Endodermal cell (in vitro differentiated cells): ENCODE results near the gene NDUFB11. TPM values are rescaled to one million over a fixed set of nuclear protein-coding genes. Genes with fewer than 3 reads are reported as not detected.

Source experiments
- DNase-seq: peaks from one replicate; pipeline ENCODE4 v3.0.0-alpha.2; 2017
- H3K27ac ChIP-seq: 2 replicates; pipeline ENCODE4 v1.5.1; 2013; ENCODE audit warnings: mild to moderate bottlenecking, low read depth, low read length, moderate library complexity
- H3K27me3 ChIP-seq: 2 replicates; pipeline ENCODE4 v1.6.1; 2013; ENCODE audit warnings: mild to moderate bottlenecking, low read length, moderate library complexity; ENCODE audit not compliant: insufficient read depth, control insufficient read depth, poor library complexity, severe bottlenecking
- H3K36me3 ChIP-seq: 2 replicates; pipeline ENCODE4 v1.7.0; 2013; ENCODE audit warnings: mild to moderate bottlenecking, low read length, moderate library complexity; ENCODE audit not compliant: control insufficient read depth, insufficient read depth
- H3K4me1 ChIP-seq: one replicate; pipeline ENCODE4 v1.7.0; 2013; ENCODE audit warnings: low read length; ENCODE audit not compliant: control insufficient read depth, insufficient read depth
- H3K4me3 ChIP-seq: 2 replicates; pipeline ENCODE4 v1.5.1; 2013; ENCODE audit warnings: mild to moderate bottlenecking, low read length, moderate library complexity
- H3K9ac ChIP-seq: 2 replicates; pipeline ENCODE4 v1.6.1; 2013; ENCODE audit warnings: mild to moderate bottlenecking, low read length, moderate library complexity; ENCODE audit not compliant: poor library complexity, severe bottlenecking; ENCODE audit errors: extremely low read depth
- H3K9me3 ChIP-seq: 2 replicates; pipeline ENCODE4 v1.6.1; 2013; ENCODE audit warnings: mild to moderate bottlenecking, low read length, moderate library complexity; ENCODE audit not compliant: control insufficient read depth
- H3K27ac Mint-ChIP-seq: 2 replicates; pipeline ENCODE4 v1.8.0; 2020; ENCODE audit warnings: mixed read lengths
- H3K27me3 Mint-ChIP-seq: 2 replicates; pipeline ENCODE4 v1.8.0; 2021; ENCODE audit warnings: mild to moderate bottlenecking, mixed read lengths; ENCODE audit not compliant: insufficient read depth
- H3K36me3 Mint-ChIP-seq: 2 replicates; pipeline ENCODE4 v1.8.0; 2020; ENCODE audit warnings: low read depth, mixed read lengths
- H3K4me1 Mint-ChIP-seq: 2 replicates; pipeline ENCODE4 v1.8.0; 2020; ENCODE audit warnings: mixed read lengths
- H3K4me3 Mint-ChIP-seq: 2 replicates; pipeline ENCODE4 v1.8.0; 2020; ENCODE audit warnings: mild to moderate bottlenecking, moderate library complexity, mixed read lengths
- H3K9me3 Mint-ChIP-seq: 2 replicates; pipeline ENCODE4 v1.8.0; 2020; ENCODE audit warnings: mild to moderate bottlenecking, mixed read lengths
- CTCF ChIP-seq: fragments of 200-600 bp; sonication (generic); conservative IDR thresholded peaks from 2 replicates; pipeline ENCODE4 v1.5.0; 2021; ENCODE audit warnings: antibody characterized with exemption, mild to moderate bottlenecking
- whole genome bisulfite sequencing, 2 experiments: methylation state at CpG; one replicate each; pipeline versions ENCODE4 v1.1.5 to v1.1.7; 2013; ENCODE audit warnings: missing lambda C conversion rate in 2 of 2, mixed read lengths in 1 of 2; ENCODE audit not compliant: insufficient coverage in 1 of 2, insufficient read length in 1 of 2; 5-methylcytosine and 5-hydroxymethylcytosine counted together
- total RNA-seq, 2 donors: library from RNA; stranded (reverse); fragmentation: NEBNext Ultra II Directional in 1 of 2; extraction: Animal tissue kit (Norgen Biotek cat#: 25700) in 1 of 2; gene quantifications; 2 replicates in 1 of 2; 3 replicates in 1 of 2; pipeline ENCODE4 v1.2.1, GENCODE V29; 2021

The NDUFB11 gene
- total RNA-seq, 2 donors from 2014 or later: 86.1 to 108 TPM

- H3K27ac ChIP-seq: no peak overlapping the region
- H3K9ac ChIP-seq: no peak overlapping the region
- 97 to 99% methylated on average over 8 to 19 of the region's 19 CpGs for WGBS, 2 experiments
- Mint-ChIP-seq H3K36me3 (peaks cover 30% of the 10 kb centered on the region), H3K27me3 (no peaks in the 10 kb centered on the region), H3K27ac (no peak overlapping the region), H3K9me3 (peaks cover 57% of the 10 kb centered on the region), H3K4me1 (no peaks in the 10 kb centered on the region), H3K4me3 (no peak overlapping the region)
- H3K4me3 ChIP-seq: no peak overlapping the region
- peaks cover 12% of the 10 kb centered on the region for H3K36me3 ChIP-seq
- H3K4me1 ChIP-seq: no peaks in the 10 kb centered on the region
- H3K9me3 ChIP-seq: no peaks in the 10 kb centered on the region
- no peak for TF ChIP-seq CTCF
- no peaks in the 10 kb centered on the region for H3K27me3 ChIP-seq
- no peak for DNase-seq
These were observed 24.8 kb upstream of the NDUFB11 start for GRCh38 chrX:47169273-47169672.

- Histone ChIP-seq H3K27ac (no peak overlapping the region), H3K4me1 (no peaks in the 10 kb centered on the region), H3K9me3 (no peaks in the 10 kb centered on the region), H3K36me3 (peaks cover 12% of the 10 kb centered on the region), H3K4me3 (no peak overlapping the region), H3K9ac (no peak overlapping the region), H3K27me3 (no peaks in the 10 kb centered on the region)
- no peak for TF ChIP-seq CTCF
- Mint-ChIP-seq H3K27me3 (no peaks in the 10 kb centered on the region), H3K36me3 (peaks cover 30% of the 10 kb centered on the region), H3K4me1 (no peaks in the 10 kb centered on the region), H3K27ac (no peak overlapping the region), H3K9me3 (peaks cover 57% of the 10 kb centered on the region), H3K4me3 (no peak overlapping the region)
- DNase-seq: no peak
- 85 to 94% methylated on average over 5 to 6 of the region's 6 CpGs for WGBS, 2 experiments
These were observed 24.1 kb upstream of the NDUFB11 start for GRCh38 chrX:47168495-47169073.

GRCh38 chrX:47166126-47166525 is 21.6 kb upstream of the NDUFB11 start:
- 97 to 100% methylated on average over 1 to 3 of the region's 5 CpGs for WGBS, 2 experiments
- Mint-ChIP-seq H3K4me1 (no peaks in the 10 kb centered on the region), H3K4me3 (no peak overlapping the region), H3K27me3 (no peaks in the 10 kb centered on the region), H3K36me3 (peaks cover 28% of the 10 kb centered on the region), H3K9me3 (peaks cover 55% of the 10 kb centered on the region), H3K27ac (no peak overlapping the region)
- no peak for TF ChIP-seq CTCF
- H3K4me3 ChIP-seq: no peak overlapping the region
- no peak for DNase-seq
- H3K36me3 ChIP-seq: peaks cover 15% of the 10 kb centered on the region
- no peaks in the 10 kb centered on the region for H3K4me1 ChIP-seq
- H3K9ac ChIP-seq: no peak overlapping the region
- H3K27me3 ChIP-seq: no peaks in the 10 kb centered on the region
- H3K9me3 ChIP-seq: no peaks in the 10 kb centered on the region
- H3K27ac ChIP-seq: no peak overlapping the region
